HG02759 (cell line): ENCODE results near the gene FITM1.
A peak's percentile ranks its signal among the peaks of the same experiment; 100 is the strongest.
"Not testable (repeated sequence)": the region's sequence is repeated elsewhere in the genome, so short reads cannot be mapped to it uniquely, and the experiment has no call there.

ENCODE experiments used
- ATAC-seq: cut with Tn5 transposase; IDR thresholded peaks from one replicate; pipeline ENCODE4 v1.9.1; 2021; ENCODE audit warnings: mild to moderate bottlenecking, moderate library complexity; ENCODE audit not compliant: unreplicated experiment

The FITM1 gene

DNA sequence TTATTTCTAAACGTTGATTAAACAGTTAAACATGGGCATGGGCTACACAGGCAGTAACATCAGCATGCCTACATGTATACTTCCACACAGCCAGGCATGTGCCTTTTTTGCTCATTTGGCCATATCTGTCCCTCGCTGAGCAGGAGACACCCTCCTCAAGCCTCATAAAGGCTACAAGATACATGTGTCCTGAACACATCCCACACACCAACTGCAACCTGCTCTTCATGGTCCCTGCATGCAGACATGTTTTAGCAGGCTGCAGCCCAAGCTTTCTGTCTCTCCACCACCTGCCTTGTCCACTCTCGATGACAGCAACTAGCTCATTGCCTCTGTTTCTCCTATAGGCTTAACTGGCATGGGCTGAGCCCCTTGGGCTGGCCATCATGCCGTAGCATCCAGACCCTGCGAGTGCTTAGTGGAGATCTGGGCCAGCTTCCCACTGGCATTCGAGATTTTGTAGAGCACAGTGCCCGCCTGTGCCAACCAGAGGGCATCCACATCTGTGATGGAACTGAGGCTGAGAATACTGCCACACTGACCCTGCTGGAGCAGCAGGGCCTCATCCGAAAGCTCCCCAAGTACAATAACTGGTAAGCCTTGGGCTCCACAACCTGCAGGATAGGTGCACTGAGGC, 33.8 kb upstream of the FITM1 start:
- ATAC-seq, result no peak

DNA sequence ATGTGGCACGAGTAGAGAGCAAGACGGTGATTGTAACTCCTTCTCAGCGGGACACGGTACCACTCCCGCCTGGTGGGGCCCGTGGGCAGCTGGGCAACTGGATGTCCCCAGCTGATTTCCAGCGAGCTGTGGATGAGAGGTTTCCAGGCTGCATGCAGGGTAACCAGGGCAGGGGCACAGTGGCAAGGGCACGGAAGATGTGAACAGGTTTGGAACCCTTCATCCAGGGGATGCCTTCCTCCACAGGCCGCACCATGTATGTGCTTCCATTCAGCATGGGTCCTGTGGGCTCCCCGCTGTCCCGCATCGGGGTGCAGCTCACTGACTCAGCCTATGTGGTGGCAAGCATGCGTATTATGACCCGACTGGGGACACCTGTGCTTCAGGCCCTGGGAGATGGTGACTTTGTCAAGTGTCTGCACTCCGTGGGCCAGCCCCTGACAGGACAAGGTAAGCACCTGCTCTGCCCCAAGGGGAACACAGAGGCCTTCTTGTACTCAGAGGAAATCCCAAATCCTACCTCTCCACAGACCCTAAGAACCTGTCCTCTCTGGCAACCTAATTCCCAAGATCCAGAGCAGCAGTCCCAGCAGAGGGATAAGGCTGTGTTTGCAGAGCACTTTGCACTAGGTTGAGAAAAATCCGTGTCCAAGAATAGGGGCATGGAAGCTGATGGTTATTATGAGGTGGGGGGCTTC, 32.1 kb upstream of the FITM1 start:
- no peak for ATAC-seq

DNA sequence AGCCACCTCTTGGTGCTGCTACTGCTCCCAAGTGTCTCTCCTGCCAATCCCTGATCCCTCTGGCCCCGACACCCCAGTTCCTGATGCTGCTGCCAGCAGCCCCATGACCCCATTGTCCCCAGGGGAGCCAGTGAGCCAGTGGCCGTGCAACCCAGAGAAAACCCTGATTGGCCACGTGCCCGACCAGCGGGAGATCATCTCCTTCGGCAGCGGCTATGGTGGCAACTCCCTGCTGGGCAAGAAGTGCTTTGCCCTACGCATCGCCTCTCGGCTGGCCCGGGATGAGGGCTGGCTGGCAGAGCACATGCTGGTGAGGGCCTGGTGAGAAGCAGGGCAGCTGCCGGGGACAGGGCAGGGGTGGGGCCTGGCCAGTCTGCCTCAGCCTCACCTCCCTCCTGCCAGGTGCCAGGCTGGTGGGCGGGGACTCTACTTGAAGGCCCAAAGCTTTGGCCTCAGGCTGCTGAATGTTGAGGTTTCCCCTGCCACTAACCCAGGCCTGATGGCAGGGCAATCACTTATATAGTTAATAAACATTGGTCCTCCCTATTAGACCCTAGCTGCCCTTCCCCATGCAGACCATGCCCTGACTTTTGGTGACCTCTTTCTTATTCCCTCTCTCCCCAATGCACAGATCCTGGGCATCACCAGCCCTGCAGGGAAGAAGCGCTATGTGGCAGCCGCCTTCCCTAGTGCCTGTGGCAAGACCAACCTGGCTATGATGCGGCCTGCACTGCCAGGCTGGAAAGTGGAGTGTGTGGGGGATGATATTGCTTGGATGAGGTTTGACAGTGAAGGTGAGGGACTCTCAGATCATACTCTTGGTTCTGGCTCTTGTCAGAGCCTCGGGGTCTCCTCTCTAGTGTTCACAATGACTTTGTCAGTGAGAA, 31.3 kb upstream of the FITM1 start:
- ATAC-seq, result no peak

DNA sequence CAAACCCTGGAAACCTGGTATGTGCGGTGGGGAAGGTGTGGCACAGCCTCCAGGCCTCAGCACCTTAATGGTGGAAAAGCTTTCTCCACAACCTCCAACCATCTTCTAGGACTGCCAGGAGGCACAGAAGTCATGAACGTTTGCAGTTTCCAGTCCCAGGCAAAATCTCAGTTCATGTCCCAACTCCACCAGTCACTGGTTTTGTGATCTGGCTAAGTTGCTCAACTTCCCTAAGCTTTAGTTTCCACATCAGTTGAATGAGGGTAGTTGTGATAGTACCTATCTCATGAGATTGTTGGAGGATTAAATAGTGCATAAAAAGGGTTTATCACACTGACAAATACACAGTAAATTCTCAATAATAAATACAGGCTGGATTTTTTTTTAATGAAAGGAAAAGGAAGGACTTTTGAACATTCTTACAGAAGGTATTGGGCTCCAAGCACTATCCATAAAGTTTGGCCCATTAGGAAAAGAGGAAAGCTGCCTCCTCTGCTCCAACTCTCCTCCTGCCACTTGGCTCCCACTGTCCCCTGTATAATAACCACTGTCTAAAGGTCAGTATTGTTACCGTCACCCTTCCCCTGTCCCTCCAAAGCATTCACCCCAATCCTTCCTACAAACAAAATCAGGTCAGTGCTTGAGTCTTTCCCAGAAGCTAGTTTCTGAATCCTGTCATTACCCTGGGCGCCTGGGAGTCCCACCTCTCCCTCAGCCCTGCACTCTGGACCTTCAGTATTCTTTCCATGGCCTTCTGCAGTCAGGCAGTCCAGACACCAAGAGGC, 30.1 kb upstream of the FITM1 start:
- no peak for ATAC-seq

DNA sequence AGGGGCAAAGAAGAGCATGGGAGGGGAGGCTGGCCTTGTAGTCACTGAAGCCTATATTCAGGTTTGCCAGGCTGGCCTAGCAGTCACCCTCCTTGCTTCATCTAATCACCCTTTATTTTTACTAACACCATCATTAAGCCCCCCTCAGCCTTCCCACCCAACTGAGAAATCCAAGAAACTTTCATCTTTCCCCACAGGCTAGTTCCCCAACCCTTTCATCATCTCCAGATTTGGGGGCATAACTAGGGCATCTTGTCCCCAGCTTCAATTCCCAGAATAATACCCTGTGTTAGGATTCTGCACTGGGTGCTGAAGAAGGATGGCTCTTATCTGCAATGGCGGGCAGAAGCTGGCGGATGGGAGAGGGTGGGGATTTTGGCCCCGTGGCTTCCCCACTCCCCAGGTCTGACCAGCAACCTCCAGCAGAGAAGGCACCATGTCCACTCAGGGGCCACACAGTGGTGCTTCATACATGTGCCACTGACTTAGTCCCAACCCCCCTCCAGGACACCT, 29.4 kb upstream of the FITM1 start:
- no peak for ATAC-seq

DNA sequence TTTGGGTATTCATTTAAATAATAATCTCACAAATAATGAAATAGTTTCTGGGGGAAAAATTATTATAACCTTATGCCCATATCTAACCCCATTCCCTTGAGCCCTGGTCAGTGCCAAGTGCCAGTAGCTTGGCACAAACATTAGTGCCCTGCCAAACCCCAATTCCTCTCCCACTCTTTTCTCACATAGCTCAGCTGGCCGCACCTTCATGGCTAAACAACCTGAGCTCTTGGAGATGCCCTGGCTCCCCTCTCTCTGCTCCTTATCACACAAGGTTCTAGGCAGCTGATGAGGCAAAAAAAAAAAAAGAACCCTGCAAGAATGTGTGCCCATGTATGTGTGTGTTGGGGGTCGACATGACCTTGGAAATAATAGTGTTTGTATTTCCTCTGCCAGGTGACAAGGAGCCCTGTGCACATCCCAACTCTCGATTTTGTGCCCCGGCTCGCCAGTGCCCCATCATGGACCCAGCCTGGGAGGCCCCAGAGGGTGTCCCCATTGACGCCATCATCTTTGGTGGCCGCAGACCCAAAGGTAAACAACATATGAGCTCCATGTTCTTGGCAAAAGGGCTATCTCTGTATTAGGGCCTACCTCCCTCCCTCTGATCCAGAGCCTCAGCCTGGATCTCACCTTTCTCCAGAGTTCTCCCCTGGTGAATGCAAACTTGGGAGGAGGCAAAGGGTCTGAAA, 28.0 kb upstream of the FITM1 start:
- ATAC-seq, result no peak

DNA sequence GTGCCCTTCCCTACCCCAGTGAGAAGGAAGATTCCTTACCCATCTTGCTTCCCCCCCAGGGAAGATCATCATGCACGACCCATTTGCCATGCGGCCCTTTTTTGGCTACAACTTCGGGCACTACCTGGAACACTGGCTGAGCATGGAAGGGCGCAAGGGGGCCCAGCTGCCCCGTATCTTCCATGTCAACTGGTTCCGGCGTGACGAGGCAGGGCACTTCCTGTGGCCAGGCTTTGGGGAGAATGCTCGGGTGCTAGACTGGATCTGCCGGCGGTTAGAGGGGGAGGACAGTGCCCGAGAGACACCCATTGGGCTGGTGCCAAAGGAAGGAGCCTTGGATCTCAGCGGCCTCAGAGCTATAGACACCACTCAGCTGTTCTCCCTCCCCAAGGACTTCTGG, 27.0 kb upstream of the FITM1 start:
- ATAC-seq, result no peak

DNA sequence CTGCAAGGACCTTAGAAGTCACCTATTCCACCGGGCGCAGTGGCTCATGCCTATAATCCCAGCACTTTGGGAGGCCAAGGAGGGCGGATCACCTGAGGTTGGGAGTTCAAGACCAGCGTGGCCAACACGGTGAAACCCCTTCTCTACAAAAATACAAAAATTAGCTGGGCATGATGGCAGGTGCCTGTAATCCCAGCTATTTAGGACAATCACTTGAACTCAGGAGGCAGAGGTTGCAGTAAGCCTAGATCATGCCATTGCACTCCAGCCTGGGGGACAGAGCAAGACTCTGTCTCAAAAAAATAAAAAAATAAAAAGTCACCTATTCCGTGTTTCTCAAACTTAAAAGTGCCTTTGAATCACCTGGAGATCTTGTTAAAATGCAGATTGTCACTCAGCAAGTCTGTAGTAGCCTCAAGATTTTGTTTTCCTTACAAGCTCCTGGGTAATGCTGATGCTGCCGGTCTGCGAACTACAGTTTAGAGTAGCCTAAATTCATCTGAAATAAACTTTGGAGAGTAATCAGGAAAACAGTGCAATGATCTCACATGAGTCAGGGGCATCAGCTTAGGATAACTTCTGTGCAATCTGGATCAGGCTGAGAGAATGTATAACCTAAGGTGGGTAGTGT, 24.7 kb upstream of the FITM1 start:
- not testable (repeated sequence) for ATAC-seq

DNA sequence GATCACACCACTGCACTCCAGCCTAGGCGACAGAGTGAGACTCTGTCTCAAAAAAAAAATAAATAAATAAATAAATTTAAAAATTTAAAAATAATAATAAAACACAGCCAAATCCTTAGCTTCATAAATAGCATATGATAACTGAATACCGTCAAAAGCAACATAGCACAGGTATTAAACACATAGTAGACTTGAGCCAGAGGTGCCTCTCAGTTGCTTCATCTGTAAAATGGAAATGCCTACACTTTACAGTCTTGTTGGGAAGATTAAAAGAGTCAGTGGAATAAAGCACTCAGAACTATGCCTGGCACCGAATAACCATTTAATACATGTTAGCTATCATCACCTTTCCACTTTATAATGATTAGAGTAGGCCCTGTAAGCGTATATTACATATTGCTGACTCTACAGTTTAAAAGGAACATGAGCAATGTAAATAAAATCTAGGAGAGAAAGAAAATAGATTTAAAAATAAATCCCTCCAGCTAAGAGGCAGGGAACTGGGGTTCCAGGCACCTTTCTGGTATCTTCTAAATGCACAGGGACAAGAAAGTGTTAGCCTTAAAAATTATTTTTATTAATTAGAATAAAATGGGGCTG, 23.7 kb upstream of the FITM1 start:
- ATAC-seq, result no peak

DNA sequence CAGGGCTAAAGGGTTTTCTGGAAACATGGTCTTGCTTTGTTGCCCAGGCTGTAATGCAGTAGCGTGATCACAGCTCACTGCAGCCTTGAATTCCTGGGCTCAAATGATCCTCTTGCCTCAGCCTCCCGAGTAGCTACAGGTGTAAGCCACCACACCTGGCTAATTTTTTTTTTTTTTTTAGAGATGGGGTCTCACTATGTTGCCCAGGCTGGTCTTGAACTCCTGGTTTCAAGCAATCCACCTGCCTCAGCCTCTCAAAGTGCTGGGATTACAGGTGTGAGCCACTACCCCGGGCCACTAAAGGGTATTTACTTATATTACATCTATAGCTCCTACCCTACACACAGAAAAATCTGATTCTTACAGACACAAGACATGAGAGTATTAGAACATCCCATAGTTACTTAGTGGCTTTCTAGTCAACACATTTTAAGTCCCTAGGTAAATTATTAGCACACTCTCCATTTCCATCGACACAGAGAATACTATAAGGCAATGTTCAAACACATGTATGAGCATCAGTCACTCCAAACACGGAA, 22.1 kb upstream of the FITM1 start:
- ATAC-seq, result no peak

DNA sequence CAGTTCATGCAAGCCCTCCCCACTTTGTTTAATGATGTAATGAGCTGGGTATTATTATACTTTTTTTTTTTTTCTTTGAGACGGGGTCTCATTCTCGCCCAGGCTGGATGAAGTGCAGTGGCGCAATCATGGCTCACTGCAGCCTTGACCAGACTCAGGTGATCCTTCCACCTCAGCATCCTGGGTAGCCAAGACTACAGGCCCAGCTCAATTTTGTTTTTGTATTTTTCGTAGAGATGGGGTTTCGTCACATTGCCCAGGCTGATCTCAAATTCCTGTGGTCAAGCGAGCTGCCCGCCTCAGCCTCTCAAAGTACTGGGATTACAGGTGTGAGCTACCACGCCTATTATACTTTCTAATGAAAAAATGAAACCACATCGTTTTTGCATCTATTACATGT, 20.4 kb upstream of the FITM1 start:
- no peak for ATAC-seq

DNA sequence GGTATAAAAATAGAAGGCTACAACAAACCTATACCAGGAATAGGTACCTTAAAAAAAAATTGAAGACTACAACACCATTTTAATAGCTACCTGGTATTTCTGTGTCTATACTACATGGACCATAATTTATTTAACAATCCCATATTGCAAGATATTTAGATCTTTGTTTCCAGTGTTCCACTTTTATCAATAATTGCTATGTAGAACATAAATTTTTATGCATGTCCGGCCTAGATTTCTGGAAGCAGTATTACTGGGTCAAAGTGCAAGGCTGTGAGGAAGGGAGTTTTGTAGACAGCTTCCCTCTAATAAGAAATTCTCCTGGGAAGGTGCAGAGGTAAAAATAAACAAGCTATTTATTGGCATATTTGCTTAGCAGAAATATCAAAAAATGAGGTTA, 19.9 kb upstream of the FITM1 start:
- ATAC-seq, result no peak

DNA sequence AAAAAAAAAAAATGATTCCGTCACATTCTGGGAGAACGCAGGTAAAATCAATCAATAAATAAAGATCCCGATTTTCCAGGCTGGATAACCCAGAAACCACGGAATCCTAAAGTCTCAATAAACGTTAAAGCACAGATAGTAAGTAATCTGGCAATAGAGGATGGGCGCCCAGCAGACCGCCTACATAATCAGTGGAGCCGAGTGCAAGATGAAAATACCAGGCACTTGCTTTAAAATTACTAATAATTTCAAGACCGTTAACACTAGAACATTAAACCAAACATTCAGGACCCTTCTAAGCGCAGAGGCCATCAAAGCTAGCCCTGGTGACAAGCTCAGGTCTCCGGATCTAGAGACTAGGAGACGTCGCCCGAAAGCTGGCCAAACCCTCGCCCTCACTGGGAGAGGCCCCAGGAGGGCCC, 17.1 kb upstream of the FITM1 start:
- ATAC-seq, result no peak

DNA sequence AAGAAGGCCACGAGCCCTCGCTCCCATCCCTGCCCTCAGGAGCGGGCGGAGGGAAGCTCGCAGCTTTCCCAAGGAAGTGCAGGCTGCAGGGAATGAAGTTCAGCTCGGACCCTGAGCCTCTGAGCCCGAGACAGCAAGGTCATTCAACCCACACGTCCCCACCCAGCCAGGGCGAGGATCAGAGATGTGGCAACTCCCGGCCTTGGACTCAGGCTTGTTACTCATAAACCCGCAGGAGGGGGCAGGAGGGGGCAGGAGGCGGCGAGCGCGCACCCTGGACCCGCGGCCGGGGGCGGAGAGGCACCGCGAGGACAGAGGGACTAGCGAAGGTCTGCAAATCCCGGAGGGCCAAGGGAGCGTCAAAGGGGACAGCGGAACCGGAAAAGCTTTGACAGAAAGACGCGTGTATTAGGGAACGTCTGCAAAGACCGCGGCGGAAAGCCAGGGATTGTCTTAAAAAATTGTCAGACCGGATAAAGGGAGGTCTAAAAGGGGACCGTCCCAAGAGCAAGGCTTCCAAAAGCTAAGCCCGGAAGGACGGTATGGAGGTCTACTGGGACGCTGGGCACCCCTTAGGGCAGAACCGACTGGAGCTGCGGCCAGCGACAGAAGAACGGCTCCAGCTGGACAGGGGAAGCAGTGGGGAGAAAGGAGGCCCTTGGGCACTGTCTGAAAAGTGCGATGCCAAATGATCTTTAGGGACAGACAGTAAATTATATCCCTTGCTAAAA, 16.5 kb upstream of the FITM1 start:
- peak; percentile 35 for ATAC-seq

DNA sequence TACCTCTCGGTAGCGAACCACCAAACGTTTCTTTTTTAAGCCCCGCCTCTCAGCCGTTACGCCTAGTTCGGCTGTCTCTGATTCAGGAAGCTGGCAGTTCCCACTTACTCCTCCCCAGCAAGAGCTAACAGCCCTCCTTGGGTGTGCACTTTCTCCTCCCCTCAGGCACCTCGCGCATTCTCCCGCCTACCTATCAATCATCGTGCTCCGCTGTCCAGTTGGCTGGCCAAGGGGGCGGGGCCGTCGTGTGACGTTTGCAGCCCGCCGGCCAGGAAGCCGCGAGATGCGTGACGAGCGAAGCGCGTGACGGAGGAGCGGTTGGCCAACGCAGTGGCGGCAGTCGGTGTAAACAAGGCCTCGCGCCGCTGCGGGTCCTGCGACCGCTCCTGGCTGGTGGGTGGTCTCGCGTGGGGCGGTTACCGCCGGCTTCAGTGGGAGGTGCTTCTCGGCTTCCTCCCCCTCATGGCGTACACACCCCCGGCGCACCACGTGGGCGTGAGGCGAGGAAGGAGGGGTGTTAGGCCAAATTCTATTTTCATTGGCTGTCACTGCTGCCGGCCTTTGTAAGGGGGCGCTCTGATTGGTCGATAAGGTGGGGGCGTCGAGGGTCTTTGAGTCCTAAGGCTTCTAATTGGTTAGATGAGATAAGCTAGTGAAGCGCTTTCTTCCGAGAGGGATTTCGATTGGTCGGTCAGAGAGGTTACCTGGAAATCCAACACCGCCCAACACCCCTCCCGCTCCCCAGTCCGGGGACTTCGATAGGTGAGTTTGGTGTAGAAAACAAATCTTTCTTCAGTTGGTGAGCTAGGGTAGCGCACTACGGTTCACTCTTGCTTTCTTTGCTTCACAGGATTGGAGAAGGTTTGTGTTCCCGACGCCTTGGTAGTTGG, 15.7 kb upstream of the FITM1 start, which contains the start of the genes DCAF11 and NRL:
Gene DCAF11, plus strand, starts transcription at position 246 of the 890 bp plus-strand sequence. CDS start 818 bp downstream, outside the sequence.
Gene NRL, minus strand, starts transcription at position 418 of the 890 bp plus-strand sequence. CDS start 32,101 bp downstream, outside the sequence.
- peak; percentile 83 for ATAC-seq

DNA sequence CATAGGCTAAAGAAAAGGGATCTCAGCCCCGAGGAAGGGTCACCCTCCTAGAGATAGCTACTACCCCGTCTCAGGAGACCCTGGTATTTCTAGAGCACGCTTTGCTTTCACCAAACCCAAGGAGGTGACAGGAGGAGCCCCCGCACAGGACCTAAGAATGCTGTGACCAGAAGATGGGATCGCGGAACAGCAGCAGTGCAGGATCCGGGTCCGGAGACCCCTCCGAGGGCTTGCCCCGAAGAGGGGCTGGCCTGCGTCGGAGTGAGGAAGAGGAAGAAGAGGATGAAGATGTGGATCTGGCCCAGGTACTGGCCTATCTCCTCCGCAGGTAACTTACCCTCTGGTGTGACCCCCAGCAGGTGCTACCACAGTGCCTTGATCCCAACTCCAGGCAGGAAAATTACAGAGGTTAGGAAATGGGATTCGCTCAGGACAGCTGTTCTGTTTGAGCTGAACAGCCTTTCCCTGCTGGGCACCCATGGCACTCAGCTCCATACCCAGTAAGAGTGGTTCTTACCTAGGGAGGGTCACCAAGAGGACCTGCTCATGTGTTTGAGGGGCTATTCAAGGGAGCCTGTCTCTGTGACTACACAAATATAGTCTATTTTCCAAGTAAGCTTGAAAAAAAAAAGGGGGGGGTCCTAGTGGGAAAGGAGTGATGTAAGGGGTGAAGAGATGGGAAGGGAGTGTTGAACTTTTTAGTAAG, 14.9 kb upstream of the FITM1 start:
- ATAC-seq, result no peak
